DOHH2 (cell line): Measurements from ENCODE around the gene CACNA1D.
A peak's percentile ranks its signal among the peaks of the same experiment; 100 is the strongest.

ENCODE experiments used
- H3F3A ChIP-seq: fragments of 200-600 bp; sonication (generic), shearing (Covaris generic); 2 replicates; pipeline ENCODE4 v1.6.0; 2016; ENCODE audit warnings: antibody characterized with exemption, mild to moderate bottlenecking; ENCODE audit not compliant: control insufficient read depth, insufficient read depth
- H3K27ac ChIP-seq: fragments of 200-600 bp; sonication (generic); 2 replicates; pipeline ENCODE4 v1.5.1; 2014; ENCODE audit warnings: low read depth, mild to moderate bottlenecking, low read length, moderate library complexity
- H3K27me3 ChIP-seq: fragments of 200-600 bp; sonication (generic); 2 replicates; pipeline ENCODE4 v1.6.1; 2014; ENCODE audit warnings: mild to moderate bottlenecking, low read length, mixed read lengths; ENCODE audit not compliant: control insufficient read depth
- H3K36me3 ChIP-seq: fragments of 200-600 bp; sonication (generic); 2 replicates; pipeline ENCODE4 v1.6.1; 2014; ENCODE audit warnings: mild to moderate bottlenecking, low read length, moderate library complexity, mixed read lengths; ENCODE audit not compliant: control insufficient read depth
- H3K4me1 ChIP-seq: fragments of 200-600 bp; sonication (generic); 2 replicates; pipeline ENCODE4 v1.6.1; 2014; ENCODE audit warnings: mild to moderate bottlenecking, low read length, mixed read lengths; ENCODE audit not compliant: control insufficient read depth
- H3K4me2 ChIP-seq: fragments of 200-600 bp; sonication (generic); 2 replicates; pipeline ENCODE4 v1.6.0; 2014; ENCODE audit warnings: mild to moderate bottlenecking, low read length, moderate library complexity
- H3K4me3 ChIP-seq: fragments of 200-600 bp; sonication (generic); 2 replicates; pipeline ENCODE4 v1.5.1; 2014; ENCODE audit warnings: mild to moderate bottlenecking, low read length, mixed read lengths
- H3K79me2 ChIP-seq: fragments of 200-600 bp; sonication (generic); 2 replicates; pipeline ENCODE4 v1.6.1; 2014; ENCODE audit warnings: mild to moderate bottlenecking, low read length, mixed read lengths; ENCODE audit not compliant: control insufficient read depth
- H3K9me2 ChIP-seq: fragments of 200-600 bp; sonication (generic); replicated peaks from 2 replicates; pipeline ENCODE4 v1.6.1; 2014; ENCODE audit warnings: mild to moderate bottlenecking, low read length, mixed read lengths; ENCODE audit not compliant: control insufficient read depth
- H3K9me3 ChIP-seq: fragments of 200-600 bp; sonication (generic); 2 replicates; pipeline ENCODE4 v1.6.1; 2014; ENCODE audit warnings: antibody characterized with exemption, low read length, mixed read lengths; ENCODE audit not compliant: control insufficient read depth, insufficient read depth
- H4K20me1 ChIP-seq: fragments of 200-600 bp; sonication (generic); 2 replicates; pipeline ENCODE4 v1.6.0; 2014; ENCODE audit warnings: low read depth, mild to moderate bottlenecking, antibody characterized with exemption, low read length, moderate library complexity; ENCODE audit not compliant: control insufficient read depth, insufficient read depth
- EZH2phosphoT487 ChIP-seq: fragments of 200-600 bp; sonication (generic); IDR thresholded peaks from 2 replicates; pipeline ENCODE4 v1.6.1; 2017; ENCODE audit warnings: borderline replicate concordance, mild to moderate bottlenecking, antibody characterized with exemption, low read length, moderate library complexity, mixed read lengths
- TF ChIP-seq, protein P1 (sequence below): fragments of 200-600 bp; sonication (generic); IDR thresholded peaks from one replicate; pipeline ENCODE4 v1.5.1; 2014; ENCODE audit warnings: antibody characterized with exemption, mild to moderate bottlenecking, low read depth, low read length; ENCODE audit not compliant: poor library complexity, severe bottlenecking

CACNA1D gene

GRCh38 chr3:53613125-53613524, 118.7 kb downstream of the CACNA1D start:
- Histone ChIP-seq H3K27ac (no peak overlapping the region), H3K36me3 (no peaks in the 10 kb centered on the region), H4K20me1 (no peaks in the 10 kb centered on the region), H3K9me3 (no peaks in the 10 kb centered on the region), H3F3A (no peaks in the 10 kb centered on the region), H3K4me3 (no peak overlapping the region), H3K4me2 (peak overlapping the region; percentile 39), H3K27me3 (peaks cover 5% of the 10 kb centered on the region; the same call in 1 of the 2 replicates), H3K79me2 (no peaks in the 10 kb centered on the region), H3K4me1 (peaks cover 16% of the 10 kb centered on the region), H3K9me2 (no peaks in the 10 kb centered on the region)
- TF ChIP-seq, protein P1, sequence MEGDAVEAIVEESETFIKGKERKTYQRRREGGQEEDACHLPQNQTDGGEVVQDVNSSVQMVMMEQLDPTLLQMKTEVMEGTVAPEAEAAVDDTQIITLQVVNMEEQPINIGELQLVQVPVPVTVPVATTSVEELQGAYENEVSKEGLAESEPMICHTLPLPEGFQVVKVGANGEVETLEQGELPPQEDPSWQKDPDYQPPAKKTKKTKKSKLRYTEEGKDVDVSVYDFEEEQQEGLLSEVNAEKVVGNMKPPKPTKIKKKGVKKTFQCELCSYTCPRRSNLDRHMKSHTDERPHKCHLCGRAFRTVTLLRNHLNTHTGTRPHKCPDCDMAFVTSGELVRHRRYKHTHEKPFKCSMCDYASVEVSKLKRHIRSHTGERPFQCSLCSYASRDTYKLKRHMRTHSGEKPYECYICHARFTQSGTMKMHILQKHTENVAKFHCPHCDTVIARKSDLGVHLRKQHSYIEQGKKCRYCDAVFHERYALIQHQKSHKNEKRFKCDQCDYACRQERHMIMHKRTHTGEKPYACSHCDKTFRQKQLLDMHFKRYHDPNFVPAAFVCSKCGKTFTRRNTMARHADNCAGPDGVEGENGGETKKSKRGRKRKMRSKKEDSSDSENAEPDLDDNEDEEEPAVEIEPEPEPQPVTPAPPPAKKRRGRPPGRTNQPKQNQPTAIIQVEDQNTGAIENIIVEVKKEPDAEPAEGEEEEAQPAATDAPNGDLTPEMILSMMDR = no peak
- TF ChIP-seq EZH2phosphoT487 = no peak

GRCh38 chr3:53614307-53614706, 119.9 kb downstream of the CACNA1D start:
- no peak overlapping the region for H3K27ac ChIP-seq

GRCh38 chr3:53616321-53616720, 121.9 kb downstream of the CACNA1D start:
- H3K27ac ChIP-seq = no peak overlapping the region
- no peak for TF ChIP-seq EZH2phosphoT487
- TF ChIP-seq, protein P1 = no peak

More at GRCh38 chr3:53614307-53614706, 119.9 kb downstream of the CACNA1D start:
- Histone ChIP-seq H3K9me2 (no peaks in the 10 kb centered on the region), H3K4me1 (peaks cover 16% of the 10 kb centered on the region), H3F3A (no peaks in the 10 kb centered on the region), H3K9me3 (no peaks in the 10 kb centered on the region), H3K79me2 (no peaks in the 10 kb centered on the region), H3K4me2 (no peak overlapping the region), H3K27me3 (peaks cover 9% of the 10 kb centered on the region; the same call in 1 of the 2 replicates), H3K4me3 (no peak overlapping the region), H3K36me3 (no peaks in the 10 kb centered on the region), H4K20me1 (no peaks in the 10 kb centered on the region)
- TF ChIP-seq EZH2phosphoT487 = no peak
- TF ChIP-seq, protein P1 = no peak

More at GRCh38 chr3:53616321-53616720, 121.9 kb downstream of the CACNA1D start:
- Histone ChIP-seq H3K9me3 (no peaks in the 10 kb centered on the region), H3F3A (no peaks in the 10 kb centered on the region), H3K9me2 (no peaks in the 10 kb centered on the region), H4K20me1 (no peaks in the 10 kb centered on the region), H3K79me2 (no peaks in the 10 kb centered on the region), H3K27me3 (peaks cover 18% of the 10 kb centered on the region), H3K4me3 (no peak overlapping the region), H3K36me3 (no peaks in the 10 kb centered on the region), H3K4me2 (no peak overlapping the region), H3K4me1 (peaks cover 16% of the 10 kb centered on the region)
